A549 (cell line): Measurements from ENCODE around the gene AP4S1. TPM values are rescaled to one million over a fixed set of nuclear protein-coding genes. Genes with fewer than 3 reads are reported as not detected.

Experiments
- ATAC-seq, 2 experiments: fragments of 200-7000 bp in 1 of 2; fragments of >200 bp in 1 of 2; cut with Nextera tagmentation in 1 of 2; cut with Tn5 transposase in 1 of 2; 3 replicates each; pipeline versions ENCODE4 v1.8.0 to v1.9.1; 2018 to 2020; ENCODE audit warnings: mild to moderate bottlenecking in 1 of 2, moderate library complexity in 1 of 2
- CTCF ChIA-PET: fragments of 300-600 bp; sonication (Branson Sonifier 250); formaldehyde crosslinking; extraction: SDS; loops from one replicate; lab custom pipeline; 2021; ENCODE audit warnings: antibody characterized with exemption, inconsistent platforms; lab: Yijun Ruan, JAX
- POLR2A ChIA-PET: fragments of 350-600 bp; formaldehyde crosslinking; extraction: SDS; loops from one replicate; lab custom pipeline; 2021; ENCODE audit warnings: antibody characterized with exemption, inconsistent platforms; lab: Yijun Ruan, JAX
- DNase-seq, 2 experiments: peaks; one replicate each; pipeline versions ENCODE4 v3.0.0 to v3.0.0-alpha.2; 2011 to 2016; ENCODE audit warnings: low read depth in 1 of 2, low spot score in 1 of 2
- FAIRE-seq: peaks from 2 replicates; lab custom pipeline; 2011; peaks lifted over from hg19 to GRCh38; lab: Jason Lieb, UNC
- H3K27ac ChIP-seq, 2 experiments: fragments of >200 bp; sonication (Bioruptor Twin); formaldehyde crosslinking; 3 replicates each; pipeline ENCODE4 v1.5.1; 2016 to 2017
- H3K4me1 ChIP-seq: fragments of >200 bp; sonication (Bioruptor Twin); formaldehyde crosslinking; 3 replicates; pipeline ENCODE4 v1.6.1; 2016
- H3K4me2 ChIP-seq: fragments of >200 bp; sonication (Bioruptor Twin); formaldehyde crosslinking; 3 replicates; pipeline ENCODE4 v1.6.1; 2016
- H3K4me3 ChIP-seq: fragments of >200 bp; sonication (Bioruptor Twin); formaldehyde crosslinking; 3 replicates; pipeline ENCODE4 v1.5.1; 2016
- H3K9me3 ChIP-seq: fragments of >200 bp; sonication (Bioruptor Twin); formaldehyde crosslinking; 3 replicates; pipeline ENCODE4 v1.6.1; 2016
- BCL3 ChIP-seq: fragments of >200 bp; sonication (Bioruptor Twin); formaldehyde crosslinking; IDR thresholded peaks from 3 replicates; pipeline ENCODE4 v1.6.1; 2016
- CEBPB ChIP-seq, 2 experiments: fragments of >200 bp in 1 of 2; sonication (Bioruptor Twin) in 1 of 2; formaldehyde crosslinking in 1 of 2; IDR thresholded peaks; 2 replicates each; pipeline ENCODE4 v1.6.1; 2012 to 2016
- CHD2 ChIP-seq: fragments of 150-350 bp; IDR thresholded peaks from 2 replicates; pipeline ENCODE4 v1.6.1; 2014; ENCODE audit warnings: low read length; ENCODE audit not compliant: partially characterized antibody
- ELK1 ChIP-seq: fragments of 150-350 bp; IDR thresholded peaks from 2 replicates; pipeline ENCODE4 v1.6.1; 2014; ENCODE audit warnings: low read depth, mild to moderate bottlenecking, low read length
- ESRRA ChIP-seq: fragments of 150-350 bp; IDR thresholded peaks from 2 replicates; pipeline ENCODE4 v1.6.1; 2014; ENCODE audit warnings: mild to moderate bottlenecking, low read length, borderline replicate concordance
- FOSL2 ChIP-seq, 2 experiments: fragments of 450-650 bp in 1 of 2; fragments of >200 bp in 1 of 2; sonication (Bioruptor Twin) in 1 of 2; formaldehyde crosslinking; IDR thresholded peaks; 2 replicates each; pipeline versions ENCODE4 v1.5.0 to v1.6.1; 2016 to 2020; ENCODE audit warnings: mild to moderate bottlenecking in 1 of 2, moderate library complexity in 1 of 2
- FOXS1 ChIP-seq: fragments of 250-450 bp; sonication (Bioruptor Pico); IDR thresholded peaks from 2 replicates; pipeline ENCODE4 v1.5.0; 2020; ENCODE audit warnings: mild to moderate bottlenecking, moderate library complexity
- JUNB ChIP-seq: fragments of >200 bp; sonication (Bioruptor Twin); formaldehyde crosslinking; IDR thresholded peaks from 2 replicates; pipeline ENCODE4 v1.6.1; 2016
- NFE2L2 ChIP-seq: fragments of 150-350 bp; conservative IDR thresholded peaks from 2 replicates; pipeline ENCODE4 v1.6.1; 2014; ENCODE audit warnings: low read length
- NPAS2 ChIP-seq: fragments of 250-450 bp; sonication (Bioruptor Pico); IDR thresholded peaks from 2 replicates; pipeline ENCODE4 v1.8.0; 2022; ENCODE audit warnings: mild to moderate bottlenecking, moderate library complexity, borderline replicate concordance
- NR3C1 ChIP-seq: fragments of >200 bp; sonication (Bioruptor Twin); formaldehyde crosslinking; IDR thresholded peaks from 3 replicates; pipeline ENCODE4 v1.6.1; 2017
- RARB ChIP-seq: fragments of 250-450 bp; sonication (Bioruptor Pico); IDR thresholded peaks from 2 replicates; pipeline ENCODE4 v1.8.0; 2021; ENCODE audit warnings: mild to moderate bottlenecking, moderate library complexity
- RCOR1 ChIP-seq: fragments of 150-350 bp; IDR thresholded peaks from 2 replicates; pipeline ENCODE4 v1.6.1; 2014; ENCODE audit warnings: antibody characterized with exemption, low read length, low read depth
- RNF2 ChIP-seq: fragments of 200-600 bp; sonication (generic); IDR thresholded peaks from 2 replicates; pipeline ENCODE4 v1.6.1; 2016; ENCODE audit warnings: low read depth, mild to moderate bottlenecking, antibody characterized with exemption, moderate library complexity, borderline replicate concordance
- TP53 ChIP-seq: fragments of 250-450 bp; sonication (Bioruptor Pico); IDR thresholded peaks from 2 replicates; pipeline ENCODE4 v1.5.0; 2021; ENCODE audit warnings: mild to moderate bottlenecking, moderate library complexity
- ZFP36 ChIP-seq: fragments of 450-650 bp; IDR thresholded peaks from 2 replicates; pipeline ENCODE4 v1.6.1; 2014; ENCODE audit warnings: borderline replicate concordance; ENCODE audit not compliant: partially characterized antibody
- ZNF302 ChIP-seq: fragments of 250-450 bp; sonication (Bioruptor Pico); IDR thresholded peaks from 2 replicates; pipeline ENCODE4 v1.9.0; 2021; ENCODE audit warnings: inconsistent platforms, mild to moderate bottlenecking, moderate library complexity
- ZSCAN20 ChIP-seq: fragments of 250-450 bp; sonication (Bioruptor Pico); IDR thresholded peaks from 2 replicates; pipeline ENCODE4 v1.8.0; 2022; ENCODE audit warnings: mild to moderate bottlenecking, moderate library complexity
- WGBS: methylation state at CpG from one replicate; pipeline ENCODE4 v1.1.6; 2017; ENCODE audit errors: missing lambda C conversion rate; 5-methylcytosine and 5-hydroxymethylcytosine counted together
- polyA plus RNA-seq, 4 experiments: library from polyadenylated mRNA; depleted of rRNA in 3 of 4; stranded (reverse); fragments of >200 nt; fragmentation: RNase III in 1 of 4; extraction: RNeasy Plus Mini Kit Qiagen cat#74134 plus additional on column Dnase treatment in 1 of 4; gene quantifications; 2 replicates in 3 of 4; 3 replicates in 1 of 4; pipeline ENCODE4 v1.2.3, GENCODE V29; 2011 to 2017
- TF ChIP-seq, protein P1 (sequence below): fragments of 250-450 bp; sonication (Bioruptor Pico); IDR thresholded peaks from 2 replicates; pipeline ENCODE4 v1.5.0; 2020; ENCODE audit warnings: low read depth, mild to moderate bottlenecking, moderate library complexity
- TF ChIP-seq, protein P2 (sequence below): IDR thresholded peaks from 2 replicates; pipeline ENCODE4 v1.6.1; 2012
- TF ChIP-seq, protein P3 (sequence below): IDR thresholded peaks from 2 replicates; pipeline ENCODE4 v1.6.1; 2012; ENCODE audit warnings: low read depth, borderline replicate concordance

The AP4S1 gene
- polyA plus RNA-seq, 2 of the 4 experiments (the other 2 are of a cell fraction), result 12.4 to 13.4 TPM

DNA sequence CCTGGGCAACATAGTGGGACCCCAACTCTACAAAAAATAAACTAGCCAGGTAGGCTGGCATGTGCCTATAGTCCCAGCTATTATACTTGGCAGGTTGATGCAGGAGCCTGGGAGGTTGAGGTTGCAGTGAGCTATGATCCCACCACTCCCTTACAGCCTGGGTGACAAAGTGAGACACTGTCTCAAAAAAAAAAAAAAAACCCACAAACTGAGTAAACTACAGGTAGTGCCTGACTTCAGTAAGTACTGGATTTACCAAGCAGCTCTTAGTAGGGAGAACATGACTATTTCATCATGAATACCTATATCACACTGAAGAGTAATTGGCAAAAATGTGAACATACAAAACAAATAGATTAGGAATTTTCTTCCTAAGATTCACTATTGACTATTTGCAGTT, 32.4 kb upstream of the AP4S1 start:
- no peak for DNase-seq
- no peak for TF ChIP-seq JUNB
- TF ChIP-seq ELK1, result no peak
- TF ChIP-seq RNF2, result no peak
- TF ChIP-seq ZSCAN20 (CRISPR knock-in tag), result no peak
- TF ChIP-seq RCOR1, result no peak
- TF ChIP-seq CHD2, result no peak
- no peak for TF ChIP-seq BCL3
- TF ChIP-seq CEBPB (IDR thresholded peaks at IDR 0.05), result no peak
- TF ChIP-seq TP53, result no peak
- no peak for TF ChIP-seq ESRRA
- TF ChIP-seq ZNF302 (CRISPR knock-in tag), result no peak
- TF ChIP-seq NFE2L2, result no peak
- TF ChIP-seq, protein P1, sequence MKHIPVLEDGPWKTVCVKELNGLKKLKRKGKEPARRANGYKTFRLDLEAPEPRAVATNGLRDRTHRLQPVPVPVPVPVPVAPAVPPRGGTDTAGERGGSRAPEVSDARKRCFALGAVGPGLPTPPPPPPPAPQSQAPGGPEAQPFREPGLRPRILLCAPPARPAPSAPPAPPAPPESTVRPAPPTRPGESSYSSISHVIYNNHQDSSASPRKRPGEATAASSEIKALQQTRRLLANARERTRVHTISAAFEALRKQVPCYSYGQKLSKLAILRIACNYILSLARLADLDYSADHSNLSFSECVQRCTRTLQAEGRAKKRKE (CRISPR knock-in tag), result no peak
- TF ChIP-seq, protein P2, sequence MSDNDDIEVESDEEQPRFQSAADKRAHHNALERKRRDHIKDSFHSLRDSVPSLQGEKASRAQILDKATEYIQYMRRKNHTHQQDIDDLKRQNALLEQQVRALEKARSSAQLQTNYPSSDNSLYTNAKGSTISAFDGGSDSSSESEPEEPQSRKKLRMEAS, result no peak
- no peak for TF ChIP-seq NR3C1
- TF ChIP-seq FOXS1 (CRISPR knock-in tag), result no peak
- TF ChIP-seq ZFP36, result no peak
- no peak overlapping the region for H3K4me2 ChIP-seq
- peaks cover 5% of the 10 kb centered on the region; the same call in 2 of the 3 replicates for H3K9me3 ChIP-seq
- no peak for ATAC-seq
- peaks cover 49% of the 10 kb centered on the region for H3K4me1 ChIP-seq
- ChIA-PET CTCF (interaction anchor here (1.0 to 2.1 kb wide), 4 partner anchors 13 to 264 kb away, joined by 3 to 15 read pairs (median 4); partner anchors contain the start of genes AP4S1 and STRN3), POLR2A (interaction anchor here (1.1 kb wide), 1 partner anchor 215 kb away, joined by 5 read pairs; the partner anchor contains the start of gene HECTD1)
- H3K4me3 ChIP-seq, result no peak overlapping the region
- no peak for FAIRE-seq
- no peak overlapping the region for H3K27ac ChIP-seq

- ChIA-PET POLR2A (interaction anchor here (1.7 kb wide), 1 partner anchor 31 kb away, joined by 7 read pairs; the partner anchor contains the start of gene STRN3), CTCF (interaction anchor here (0.8 to 1.5 kb wide), 4 partner anchors 11 to 213 kb away, joined by 3 to 6 read pairs (median 4); no protein-coding TSS in a partner anchor)
- Histone ChIP-seq H3K4me1 (peaks cover 37% of the 10 kb centered on the region), H3K4me3 (no peak overlapping the region), H3K4me2 (peak overlapping the region; percentile 61), H3K9me3 (peaks cover 16% of the 10 kb centered on the region), H3K27ac (no peak overlapping the region)
- 1% methylated on average over 4 of the region's 4 CpGs for WGBS
- TF ChIP-seq FOSL2 (IDR thresholded peaks at IDR 0.05), result no peak
- TF ChIP-seq FOSL2 (CRISPR knock-in tag; IDR thresholded peaks at IDR 0.05), result peak; percentile 23; the same call in 1 of the 2 replicates
- TF ChIP-seq, protein P3, sequence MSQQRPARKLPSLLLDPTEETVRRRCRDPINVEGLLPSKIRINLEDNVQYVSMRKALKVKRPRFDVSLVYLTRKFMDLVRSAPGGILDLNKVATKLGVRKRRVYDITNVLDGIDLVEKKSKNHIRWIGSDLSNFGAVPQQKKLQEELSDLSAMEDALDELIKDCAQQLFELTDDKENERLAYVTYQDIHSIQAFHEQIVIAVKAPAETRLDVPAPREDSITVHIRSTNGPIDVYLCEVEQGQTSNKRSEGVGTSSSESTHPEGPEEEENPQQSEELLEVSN, result no peak
- no peak for TF ChIP-seq NPAS2
- TF ChIP-seq RARB (CRISPR knock-in tag), result no peak
- ATAC-seq, result no peak
- DNase-seq, result no peak
- FAIRE-seq, result peak; percentile 61
Measured at GRCh38 chr14:30994681-30995620, 30.5 kb upstream of the AP4S1 start.
